ENCODE data around the gene TAS2R1. TPM values are rescaled to one million over a fixed set of nuclear protein-coding genes. Genes with fewer than 3 reads are reported as not detected.
A peak's percentile ranks its signal among the peaks of the same experiment; 100 is the strongest.

The TAS2R1 gene
- polyA plus RNA-seq (2013, experiment 1 of 2; ENCODE audit: insufficient read length) = not detected
- not detected for polyA plus RNA-seq (2013, experiment 2 of 2; ENCODE audit: insufficient read length)

GRCh38 chr5:9630251-9630650, at the start of gene TAS2R1:
TSS of gene TAS2R1 (minus strand) at chr5:9630351. CDS start at chr5:9630032, 319 bp downstream.
- no peak for DNase-seq

GRCh38 chr5:9670371-9670770, 40.2 kb upstream of the TAS2R1 start:
- no peak for DNase-seq

GRCh38 chr5:9667906-9668305, 37.8 kb upstream of the TAS2R1 start:
- no peak for DNase-seq

- no peak for DNase-seq
These were observed 33.7 kb upstream of the TAS2R1 start for GRCh38 chr5:9663891-9664290.

- DNase-seq = peak; percentile 86
These were observed 31.3 kb upstream of the TAS2R1 start for GRCh38 chr5:9661316-9662015.

- DNase-seq = peak; percentile 93
These were observed 28.6 kb upstream of the TAS2R1 start for GRCh38 chr5:9658706-9659105.

GRCh38 chr5:9657819-9658218, 27.7 kb upstream of the TAS2R1 start:
- DNase-seq = no peak

- no peak for DNase-seq
These were observed 25.5 kb upstream of the TAS2R1 start for GRCh38 chr5:9655641-9656040.

GRCh38 chr5:9654886-9655285, 24.7 kb upstream of the TAS2R1 start:
- peak; percentile 70 for DNase-seq

- DNase-seq = peak; percentile 92
These were observed 23.7 kb upstream of the TAS2R1 start for GRCh38 chr5:9653811-9654210.

- no peak for DNase-seq
These were observed 22.9 kb upstream of the TAS2R1 start for GRCh38 chr5:9653061-9653460.

GRCh38 chr5:9652295-9652694, 22.1 kb upstream of the TAS2R1 start:
- no peak for DNase-seq

- DNase-seq = no peak
These were observed 16.7 kb upstream of the TAS2R1 start for GRCh38 chr5:9646843-9647242.

GRCh38 chr5:9644630-9645029, 14.5 kb upstream of the TAS2R1 start:
- peak; percentile 14 for DNase-seq

- no peak for DNase-seq
These were observed 12.5 kb upstream of the TAS2R1 start for GRCh38 chr5:9642621-9643020.

GRCh38 chr5:9641806-9642355, 11.7 kb upstream of the TAS2R1 start:
- no peak for DNase-seq

- no peak for DNase-seq
These were observed 2.3 kb upstream of the TAS2R1 start for GRCh38 chr5:9632495-9632894.

- no peak for DNase-seq
These were observed 2.6 kb downstream of the TAS2R1 start for GRCh38 chr5:9627541-9627940.

GRCh38 chr5:9626955-9627354, 3.2 kb downstream of the TAS2R1 start:
- no peak for DNase-seq

- DNase-seq = no peak
These were observed 4.4 kb downstream of the TAS2R1 start for GRCh38 chr5:9625731-9626130.

GRCh38 chr5:9625286-9625685, 4.9 kb downstream of the TAS2R1 start:
- DNase-seq = no peak

GRCh38 chr5:9624196-9624947, 5.8 kb downstream of the TAS2R1 start:
- peak; percentile 41 for DNase-seq

GRCh38 chr5:9623661-9624060, 6.5 kb downstream of the TAS2R1 start:
- DNase-seq = no peak

- DNase-seq = peak; percentile 89
These were observed 7.2 kb downstream of the TAS2R1 start for GRCh38 chr5:9622971-9623421.

All from fibroblast of skin of abdomen (primary cell).